HEK293 (cell line): ENCODE results near the gene MYO18B.

Source experiments
- GLI2 ChIP-seq: fragments of 450-650 bp; formaldehyde crosslinking; IDR thresholded peaks from 2 replicates; pipeline ENCODE4; 2017; ENCODE audit warnings: missing biosample characterization, missing genetic modification characterization, low read depth, borderline replicate concordance
- KLF8 ChIP-seq: fragments of 450-650 bp; formaldehyde crosslinking; IDR thresholded peaks from 2 replicates; pipeline ENCODE4 v1.5.1; 2016; ENCODE audit warnings: missing biosample characterization, missing genetic modification characterization
- REPIN1 ChIP-seq: fragments of 450-650 bp; formaldehyde crosslinking; IDR thresholded peaks from 2 replicates; pipeline ENCODE4 v1.5.1; 2017; ENCODE audit warnings: missing biosample characterization, missing genetic modification characterization, low read depth
- SALL2 ChIP-seq: fragments of 450-650 bp; formaldehyde crosslinking; IDR thresholded peaks from 2 replicates; pipeline ENCODE4 v1.5.0; 2017; ENCODE audit warnings: missing biosample characterization, mild to moderate bottlenecking, missing genetic modification characterization, borderline replicate concordance
- WT1 ChIP-seq: fragments of 450-650 bp; formaldehyde crosslinking; IDR thresholded peaks from 2 replicates; pipeline ENCODE4 v1.5.1; 2016; ENCODE audit warnings: missing biosample characterization, missing genetic modification characterization
- ZBTB7A ChIP-seq: fragments of 450-650 bp; formaldehyde crosslinking; IDR thresholded peaks from 2 replicates; pipeline ENCODE4 v1.5.1; 2016; ENCODE audit warnings: low read depth, missing biosample characterization, missing genetic modification characterization
- ZBTB8A ChIP-seq: fragments of 450-650 bp; formaldehyde crosslinking; IDR thresholded peaks from 2 replicates; pipeline ENCODE4 v1.5.1; 2016; ENCODE audit warnings: missing biosample characterization, missing genetic modification characterization
- ZNF155 ChIP-seq: fragments of 450-650 bp; formaldehyde crosslinking; IDR thresholded peaks from 2 replicates; pipeline ENCODE4 v1.5.1; 2016; ENCODE audit warnings: missing biosample characterization, missing genetic modification characterization
- ZNF366 ChIP-seq: fragments of 450-650 bp; formaldehyde crosslinking; conservative IDR thresholded peaks from 2 replicates; pipeline ENCODE4 v1.5.1; 2016; ENCODE audit warnings: missing biosample characterization, missing genetic modification characterization
- ZNF404 ChIP-seq: fragments of 450-650 bp; formaldehyde crosslinking; IDR thresholded peaks from 2 replicates; pipeline ENCODE4 v1.5.1; 2017; ENCODE audit warnings: missing biosample characterization, missing genetic modification characterization
- ZNF433 ChIP-seq: fragments of 450-650 bp; formaldehyde crosslinking; IDR thresholded peaks from 2 replicates; pipeline ENCODE4 v1.5.1; 2016; ENCODE audit warnings: missing biosample characterization, missing genetic modification characterization, low read depth
- ZNF623 ChIP-seq: fragments of 450-650 bp; formaldehyde crosslinking; IDR thresholded peaks from 2 replicates; pipeline ENCODE4 v1.5.1; 2016; ENCODE audit warnings: missing biosample characterization, missing genetic modification characterization
- ZNF629 ChIP-seq: fragments of 450-650 bp; formaldehyde crosslinking; IDR thresholded peaks from 2 replicates; pipeline ENCODE4 v1.5.1; 2017; ENCODE audit warnings: missing biosample characterization, missing genetic modification characterization
- ZNF654 ChIP-seq: fragments of 450-650 bp; formaldehyde crosslinking; IDR thresholded peaks from 2 replicates; pipeline ENCODE4 v1.5.1; 2016; ENCODE audit warnings: low read depth, missing biosample characterization, missing genetic modification characterization
- ZNF768 ChIP-seq: fragments of 450-650 bp; formaldehyde crosslinking; IDR thresholded peaks from 2 replicates; pipeline ENCODE4 v1.5.1; 2018; ENCODE audit warnings: missing biosample characterization, mild to moderate bottlenecking, missing genetic modification characterization
- TF ChIP-seq, protein P1 (sequence below): fragments of 450-650 bp; formaldehyde crosslinking; IDR thresholded peaks from 2 replicates; pipeline ENCODE4 v1.5.1; 2017; ENCODE audit warnings: missing biosample characterization, missing genetic modification characterization
- TF ChIP-seq, protein P2 (sequence below): fragments of 450-650 bp; formaldehyde crosslinking; IDR thresholded peaks from 2 replicates; pipeline ENCODE4 v1.5.1; 2016; ENCODE audit warnings: missing biosample characterization, missing genetic modification characterization
- TF ChIP-seq, protein P3 (sequence below): fragments of 450-650 bp; formaldehyde crosslinking; IDR thresholded peaks from 2 replicates; pipeline ENCODE4; 2016; ENCODE audit warnings: missing biosample characterization, missing genetic modification characterization
- TF ChIP-seq, protein P4 (sequence below): fragments of 450-650 bp; formaldehyde crosslinking; IDR thresholded peaks from 2 replicates; pipeline ENCODE4 v1.5.1; 2016; ENCODE audit warnings: missing biosample characterization, missing genetic modification characterization
- TF ChIP-seq, protein P5 (sequence below): fragments of 450-650 bp; formaldehyde crosslinking; IDR thresholded peaks from 2 replicates; pipeline ENCODE4 v1.5.0; 2017; ENCODE audit warnings: missing biosample characterization, missing genetic modification characterization, borderline replicate concordance
- TF ChIP-seq, protein P6 (sequence below): fragments of 450-650 bp; formaldehyde crosslinking; IDR thresholded peaks from 2 replicates; pipeline ENCODE4 v1.5.1; 2016; ENCODE audit warnings: missing biosample characterization, missing genetic modification characterization
- TF ChIP-seq, protein P7 (sequence below): sonication (generic); formaldehyde crosslinking; IDR thresholded peaks from 2 replicates; pipeline ENCODE4 v1.8.1; 2022; ENCODE audit warnings: mild to moderate bottlenecking, moderate library complexity, missing genetic modification reagents

Gene MYO18B

DNA sequence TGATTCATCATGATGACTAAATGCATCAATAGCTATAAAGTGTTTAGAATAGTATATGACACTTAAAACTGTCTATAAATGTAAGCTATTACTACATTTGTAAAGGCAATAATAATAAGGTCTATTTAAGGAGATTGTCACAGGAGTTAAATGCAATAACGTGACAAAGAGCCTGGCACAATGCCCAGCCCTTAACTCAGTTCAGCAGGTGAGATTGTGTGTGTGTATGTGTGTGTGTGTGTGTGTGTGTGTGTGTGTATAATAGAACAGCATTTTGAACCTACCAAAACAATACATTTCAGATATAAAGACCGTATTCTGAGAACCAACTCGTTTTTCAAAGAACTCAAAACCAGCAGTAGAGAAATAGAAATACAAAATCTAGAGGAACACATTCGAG, 177.5 kb downstream of the MYO18B start (continued):
- TF ChIP-seq, protein P1, sequence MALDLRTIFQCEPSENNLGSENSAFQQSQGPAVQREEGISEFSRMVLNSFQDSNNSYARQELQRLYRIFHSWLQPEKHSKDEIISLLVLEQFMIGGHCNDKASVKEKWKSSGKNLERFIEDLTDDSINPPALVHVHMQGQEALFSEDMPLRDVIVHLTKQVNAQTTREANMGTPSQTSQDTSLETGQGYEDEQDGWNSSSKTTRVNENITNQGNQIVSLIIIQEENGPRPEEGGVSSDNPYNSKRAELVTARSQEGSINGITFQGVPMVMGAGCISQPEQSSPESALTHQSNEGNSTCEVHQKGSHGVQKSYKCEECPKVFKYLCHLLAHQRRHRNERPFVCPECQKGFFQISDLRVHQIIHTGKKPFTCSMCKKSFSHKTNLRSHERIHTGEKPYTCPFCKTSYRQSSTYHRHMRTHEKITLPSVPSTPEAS (tag by site-specific recombination): peak; percentile 63; the same call in 1 of the 2 replicates
- TF ChIP-seq ZNF629 (tag by site-specific recombination): no peak
- TF ChIP-seq, protein P2, sequence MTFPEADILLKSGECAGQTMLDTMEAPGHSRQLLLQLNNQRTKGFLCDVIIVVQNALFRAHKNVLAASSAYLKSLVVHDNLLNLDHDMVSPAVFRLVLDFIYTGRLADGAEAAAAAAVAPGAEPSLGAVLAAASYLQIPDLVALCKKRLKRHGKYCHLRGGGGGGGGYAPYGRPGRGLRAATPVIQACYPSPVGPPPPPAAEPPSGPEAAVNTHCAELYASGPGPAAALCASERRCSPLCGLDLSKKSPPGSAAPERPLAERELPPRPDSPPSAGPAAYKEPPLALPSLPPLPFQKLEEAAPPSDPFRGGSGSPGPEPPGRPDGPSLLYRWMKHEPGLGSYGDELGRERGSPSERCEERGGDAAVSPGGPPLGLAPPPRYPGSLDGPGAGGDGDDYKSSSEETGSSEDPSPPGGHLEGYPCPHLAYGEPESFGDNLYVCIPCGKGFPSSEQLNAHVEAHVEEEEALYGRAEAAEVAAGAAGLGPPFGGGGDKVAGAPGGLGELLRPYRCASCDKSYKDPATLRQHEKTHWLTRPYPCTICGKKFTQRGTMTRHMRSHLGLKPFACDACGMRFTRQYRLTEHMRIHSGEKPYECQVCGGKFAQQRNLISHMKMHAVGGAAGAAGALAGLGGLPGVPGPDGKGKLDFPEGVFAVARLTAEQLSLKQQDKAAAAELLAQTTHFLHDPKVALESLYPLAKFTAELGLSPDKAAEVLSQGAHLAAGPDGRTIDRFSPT: no peak
- 0 out of 2 replicates have a peak, but pooled peaks have one; percentile 49 for TF ChIP-seq SALL2 (tag by site-specific recombination)
- TF ChIP-seq, protein P3, sequence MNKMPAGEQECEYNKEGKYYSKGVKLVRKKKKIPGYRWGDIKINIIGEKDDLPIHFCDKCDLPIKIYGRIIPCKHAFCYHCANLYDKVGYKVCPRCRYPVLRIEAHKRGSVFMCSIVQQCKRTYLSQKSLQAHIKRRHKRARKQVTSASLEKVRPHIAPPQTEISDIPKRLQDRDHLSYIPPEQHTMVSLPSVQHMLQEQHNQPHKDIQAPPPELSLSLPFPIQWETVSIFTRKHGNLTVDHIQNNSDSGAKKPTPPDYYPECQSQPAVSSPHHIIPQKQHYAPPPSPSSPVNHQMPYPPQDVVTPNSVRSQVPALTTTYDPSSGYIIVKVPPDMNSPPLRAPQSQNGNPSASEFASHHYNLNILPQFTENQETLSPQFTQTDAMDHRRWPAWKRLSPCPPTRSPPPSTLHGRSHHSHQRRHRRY: no peak
- TF ChIP-seq ZBTB7A (tag by site-specific recombination): no peak
- TF ChIP-seq ZNF404: no peak
- no peak for TF ChIP-seq ZNF155 (tag by site-specific recombination)
- TF ChIP-seq, protein P4, sequence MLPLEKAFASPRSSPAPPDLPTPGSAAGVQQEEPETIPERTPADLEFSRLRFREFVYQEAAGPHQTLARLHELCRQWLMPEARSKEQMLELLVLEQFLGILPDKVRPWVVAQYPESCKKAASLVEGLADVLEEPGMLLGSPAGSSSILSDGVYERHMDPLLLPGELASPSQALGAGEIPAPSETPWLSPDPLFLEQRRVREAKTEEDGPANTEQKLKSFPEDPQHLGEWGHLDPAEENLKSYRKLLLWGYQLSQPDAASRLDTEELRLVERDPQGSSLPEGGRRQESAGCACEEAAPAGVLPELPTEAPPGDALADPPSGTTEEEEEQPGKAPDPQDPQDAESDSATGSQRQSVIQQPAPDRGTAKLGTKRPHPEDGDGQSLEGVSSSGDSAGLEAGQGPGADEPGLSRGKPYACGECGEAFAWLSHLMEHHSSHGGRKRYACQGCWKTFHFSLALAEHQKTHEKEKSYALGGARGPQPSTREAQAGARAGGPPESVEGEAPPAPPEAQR: no peak
- TF ChIP-seq ZNF366 (tag by site-specific recombination): 0 out of 2 replicates have a peak, but pooled peaks have one; percentile 14
- no peak for TF ChIP-seq ZBTB8A (tag by site-specific recombination)
- no peak for TF ChIP-seq GLI2
- no peak for TF ChIP-seq ZNF654 (tag by site-specific recombination)
- peak; percentile 35; the same call in 1 of the 2 replicates for TF ChIP-seq KLF8 (tag by site-specific recombination)
- TF ChIP-seq, protein P5, sequence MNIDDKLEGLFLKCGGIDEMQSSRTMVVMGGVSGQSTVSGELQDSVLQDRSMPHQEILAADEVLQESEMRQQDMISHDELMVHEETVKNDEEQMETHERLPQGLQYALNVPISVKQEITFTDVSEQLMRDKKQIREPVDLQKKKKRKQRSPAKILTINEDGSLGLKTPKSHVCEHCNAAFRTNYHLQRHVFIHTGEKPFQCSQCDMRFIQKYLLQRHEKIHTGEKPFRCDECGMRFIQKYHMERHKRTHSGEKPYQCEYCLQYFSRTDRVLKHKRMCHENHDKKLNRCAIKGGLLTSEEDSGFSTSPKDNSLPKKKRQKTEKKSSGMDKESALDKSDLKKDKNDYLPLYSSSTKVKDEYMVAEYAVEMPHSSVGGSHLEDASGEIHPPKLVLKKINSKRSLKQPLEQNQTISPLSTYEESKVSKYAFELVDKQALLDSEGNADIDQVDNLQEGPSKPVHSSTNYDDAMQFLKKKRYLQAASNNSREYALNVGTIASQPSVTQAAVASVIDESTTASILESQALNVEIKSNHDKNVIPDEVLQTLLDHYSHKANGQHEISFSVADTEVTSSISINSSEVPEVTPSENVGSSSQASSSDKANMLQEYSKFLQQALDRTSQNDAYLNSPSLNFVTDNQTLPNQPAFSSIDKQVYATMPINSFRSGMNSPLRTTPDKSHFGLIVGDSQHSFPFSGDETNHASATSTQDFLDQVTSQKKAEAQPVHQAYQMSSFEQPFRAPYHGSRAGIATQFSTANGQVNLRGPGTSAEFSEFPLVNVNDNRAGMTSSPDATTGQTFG (tag by site-specific recombination): peak; percentile 59; the same call in 1 of the 2 replicates
- TF ChIP-seq, protein P6, sequence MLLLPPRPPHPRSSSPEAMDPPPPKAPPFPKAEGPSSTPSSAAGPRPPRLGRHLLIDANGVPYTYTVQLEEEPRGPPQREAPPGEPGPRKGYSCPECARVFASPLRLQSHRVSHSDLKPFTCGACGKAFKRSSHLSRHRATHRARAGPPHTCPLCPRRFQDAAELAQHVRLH (tag by site-specific recombination): no peak
- TF ChIP-seq WT1 (tag by site-specific recombination): no peak
- no peak for TF ChIP-seq ZNF623 (tag by site-specific recombination)
- no peak for TF ChIP-seq ZNF768 (tag by site-specific recombination)
- no peak for TF ChIP-seq REPIN1
- TF ChIP-seq ZNF433 (tag by site-specific recombination): no peak
- TF ChIP-seq, protein P7, sequence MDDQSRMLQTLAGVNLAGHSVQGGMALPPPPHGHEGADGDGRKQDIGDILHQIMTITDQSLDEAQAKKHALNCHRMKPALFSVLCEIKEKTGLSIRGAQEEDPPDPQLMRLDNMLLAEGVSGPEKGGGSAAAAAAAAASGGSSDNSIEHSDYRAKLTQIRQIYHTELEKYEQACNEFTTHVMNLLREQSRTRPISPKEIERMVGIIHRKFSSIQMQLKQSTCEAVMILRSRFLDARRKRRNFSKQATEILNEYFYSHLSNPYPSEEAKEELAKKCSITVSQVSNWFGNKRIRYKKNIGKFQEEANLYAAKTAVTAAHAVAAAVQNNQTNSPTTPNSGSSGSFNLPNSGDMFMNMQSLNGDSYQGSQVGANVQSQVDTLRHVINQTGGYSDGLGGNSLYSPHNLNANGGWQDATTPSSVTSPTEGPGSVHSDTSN: no peak
